Middle frontal gyrus (tissue), 1 donor: ENCODE data around the gene SPINT4.
"Not testable (repeated sequence)": the region's sequence is repeated elsewhere in the genome, so short reads cannot be mapped to it uniquely, and the experiment has no call there.

ENCODE experiments used
- DNase-seq: peaks from one replicate; pipeline ENCODE4 v3.0.0-alpha.2; 2015; ENCODE audit warnings: low spot score; ENCODE audit errors: extremely low spot score

SPINT4 gene

GRCh38 chr20:45722047-45722446, at the start of gene SPINT4:
SPINT4 (plus strand) TSS chr20:45722347; CDS start chr20:45722368, 21 bp downstream.
- DNase-seq = no peak

GRCh38 chr20:45672765-45673164, 49.4 kb upstream of the SPINT4 start:
- DNase-seq = no peak

DNA sequence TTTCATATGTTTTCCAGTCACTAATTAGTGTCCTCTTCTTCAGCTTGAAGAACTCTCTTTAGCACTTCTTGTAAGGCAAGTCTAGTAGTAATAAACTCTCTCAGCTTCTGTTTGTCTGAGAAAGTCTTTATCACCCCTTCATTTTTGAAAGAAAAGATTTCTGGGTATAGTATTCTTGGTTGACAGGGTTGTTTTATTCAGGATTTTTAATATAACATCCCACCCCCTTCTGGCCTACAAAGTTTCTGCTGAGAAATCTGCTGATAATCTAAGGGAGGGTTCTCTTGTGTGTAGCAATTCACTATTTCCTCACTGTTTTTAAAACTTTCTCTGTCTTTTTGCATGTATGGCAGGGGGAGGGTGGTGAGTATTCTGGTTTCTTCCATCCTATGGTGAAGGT, 42.5 kb upstream of the SPINT4 start:
- no peak for DNase-seq

DNA sequence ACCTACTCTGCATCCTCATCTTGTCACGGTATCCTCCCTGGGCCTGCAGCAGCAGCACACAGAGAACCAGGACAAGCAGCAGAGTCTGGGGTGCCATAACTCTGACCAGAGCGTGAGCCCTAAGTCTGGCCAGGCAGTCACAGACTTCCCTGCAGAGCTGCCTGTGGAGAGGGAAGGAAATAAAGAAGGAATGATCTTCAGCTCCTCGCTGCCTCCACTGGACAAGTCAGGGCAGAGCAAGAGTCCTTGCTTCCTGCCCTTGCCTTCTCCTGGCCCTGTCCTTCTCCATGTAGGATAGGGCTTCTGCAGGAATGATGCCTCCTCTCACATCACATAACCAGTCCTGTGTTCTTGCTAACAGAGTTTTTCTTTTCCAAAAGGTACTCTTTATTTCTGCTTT, 36.3 kb upstream of the SPINT4 start:
- no peak for DNase-seq

DNA sequence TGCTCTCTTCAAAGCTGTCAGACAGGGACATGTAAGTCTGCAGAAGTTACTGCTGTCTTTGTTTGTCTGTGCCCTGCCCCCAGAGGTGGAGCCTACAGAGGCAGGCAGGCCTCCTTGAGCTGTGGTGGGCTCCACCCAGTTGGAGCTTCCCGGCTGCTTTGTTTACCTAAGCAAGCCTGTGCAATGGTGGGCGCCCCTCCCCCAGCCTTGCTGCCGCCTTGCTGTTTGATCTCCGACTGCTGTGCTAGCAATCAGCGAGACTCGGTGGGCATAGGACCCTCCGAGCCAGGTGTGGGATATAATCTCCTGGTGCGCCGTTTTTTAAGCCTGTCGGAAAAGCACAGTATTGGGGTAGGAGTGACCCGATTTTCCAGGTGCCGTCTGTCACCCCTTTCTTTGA, 28.8 kb upstream of the SPINT4 start:
- not testable (repeated sequence) for DNase-seq

GRCh38 chr20:45695496-45695895, 26.7 kb upstream of the SPINT4 start:
- DNase-seq = no peak

DNA sequence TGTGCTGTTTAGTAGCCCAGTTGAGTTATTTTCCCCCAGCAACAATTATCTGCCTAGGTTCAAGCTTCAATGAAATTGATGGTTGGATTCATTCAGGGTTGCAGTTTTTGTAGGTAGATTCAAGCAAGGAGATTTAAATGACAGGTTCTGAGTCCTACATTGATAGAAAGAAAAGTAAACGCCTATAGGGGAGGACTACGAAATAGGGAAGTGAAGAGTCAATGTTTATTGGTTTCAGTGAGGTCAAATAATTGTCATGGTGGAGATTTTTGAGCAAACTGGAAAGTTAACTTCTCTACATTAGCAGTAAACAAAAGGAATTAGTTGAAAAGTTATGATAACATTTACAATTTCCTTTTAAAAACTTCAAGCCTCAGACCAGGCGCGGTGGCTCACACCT, 21.0 kb upstream of the SPINT4 start:
- no peak for DNase-seq

GRCh38 chr20:45701873-45702272, 20.3 kb upstream of the SPINT4 start, which contains the start of gene WFDC13:
WFDC13 (plus strand) TSS chr20:45702038; CDS start chr20:45702124, 86 bp downstream.
- DNase-seq = no peak

DNA sequence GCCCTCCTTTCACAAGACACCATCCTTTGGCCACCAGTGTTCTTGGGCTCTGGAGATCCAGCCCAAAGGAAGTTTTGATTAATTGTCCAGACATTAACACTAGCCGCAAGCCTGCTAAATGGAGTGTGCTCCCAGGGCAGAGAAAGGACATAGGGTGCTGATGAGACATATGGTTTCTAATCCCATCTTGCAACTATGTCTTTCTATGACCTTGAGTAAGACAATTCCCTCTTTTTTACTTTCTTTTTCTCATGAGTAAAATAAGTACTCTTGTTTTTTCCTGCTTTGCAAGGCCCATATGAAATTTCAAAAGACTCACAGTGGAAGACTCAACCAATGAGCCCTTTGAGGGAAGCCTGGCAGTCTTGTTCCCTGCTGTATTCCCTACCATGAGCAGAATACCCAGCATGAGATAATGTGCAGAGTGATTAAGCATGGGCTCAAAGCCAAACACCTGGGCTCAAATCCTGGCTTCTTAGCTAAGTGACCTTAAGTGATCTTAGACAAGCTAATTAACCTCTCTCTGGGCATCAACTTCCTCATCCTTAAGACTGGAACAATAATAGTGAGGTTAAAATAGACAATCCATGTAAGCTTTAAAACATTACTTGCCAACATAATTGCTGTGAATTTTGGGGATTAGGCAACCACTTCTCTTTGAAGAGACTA, 17.0 kb upstream of the SPINT4 start, which contains the start of gene WFDC10B:
Gene WFDC10B, minus strand, starts transcription at position 51 of the 669 bp plus-strand sequence. CDS start 19,027 bp downstream, outside the sequence.
- no peak for DNase-seq

- DNase-seq = not testable (repeated sequence)
Observed at GRCh38 chr20:45716141-45716688, 5.9 kb upstream of the SPINT4 start.

- DNase-seq = no peak
Observed at GRCh38 chr20:45725134-45725533, 3.0 kb downstream of the SPINT4 start.

GRCh38 chr20:45727044-45727443, 4.9 kb downstream of the SPINT4 start:
- DNase-seq = no peak

- DNase-seq = no peak
Observed at GRCh38 chr20:45732199-45732598, 10.1 kb downstream of the SPINT4 start.

DNA sequence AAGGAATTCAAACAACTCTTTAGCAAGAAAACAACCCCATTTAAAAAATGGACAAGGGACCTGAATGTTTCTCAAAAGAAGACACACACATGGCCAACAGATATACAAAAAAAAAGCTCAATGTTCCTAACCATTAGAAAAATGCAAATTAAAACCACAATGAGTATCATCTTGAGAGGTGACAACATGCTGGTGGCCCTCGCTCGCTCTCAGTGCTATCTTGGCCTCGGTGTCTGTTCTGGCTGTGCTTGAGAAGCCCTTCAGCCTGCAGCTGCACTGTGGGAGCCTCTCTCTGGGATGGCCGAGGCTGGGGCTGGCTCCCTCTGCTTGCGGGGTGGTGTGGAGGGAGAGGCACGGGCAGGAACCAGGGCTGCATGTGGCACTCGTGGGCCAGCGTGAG, 13.4 kb downstream of the SPINT4 start:
- no peak for DNase-seq

- no peak for DNase-seq
Observed at GRCh38 chr20:45735988-45736387, 13.8 kb downstream of the SPINT4 start.

DNA sequence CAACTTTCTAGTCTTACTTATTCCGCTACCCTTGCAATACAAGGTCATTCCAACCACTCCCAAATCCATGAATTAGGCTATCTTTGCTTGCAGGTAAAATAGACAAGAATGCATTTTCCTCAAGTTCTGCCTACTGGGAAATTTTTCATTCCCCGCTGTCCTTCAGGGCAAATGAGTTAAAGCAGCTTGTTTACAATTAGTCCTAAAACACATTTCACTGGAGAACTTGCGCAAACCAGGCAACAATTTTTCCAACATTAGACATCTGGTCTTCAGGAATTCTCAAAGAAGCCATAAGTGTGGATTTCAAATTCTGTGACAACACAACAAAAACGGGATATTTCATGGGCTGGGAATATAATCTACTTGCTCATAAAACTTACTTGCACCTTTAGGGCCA, 20.4 kb downstream of the SPINT4 start:
- no peak for DNase-seq

GRCh38 chr20:45745015-45745414, 22.9 kb downstream of the SPINT4 start:
- no peak for DNase-seq

GRCh38 chr20:45751721-45752120, 29.6 kb downstream of the SPINT4 start:
- no peak for DNase-seq

GRCh38 chr20:45752746-45753145, 30.6 kb downstream of the SPINT4 start:
- no peak for DNase-seq

DNA sequence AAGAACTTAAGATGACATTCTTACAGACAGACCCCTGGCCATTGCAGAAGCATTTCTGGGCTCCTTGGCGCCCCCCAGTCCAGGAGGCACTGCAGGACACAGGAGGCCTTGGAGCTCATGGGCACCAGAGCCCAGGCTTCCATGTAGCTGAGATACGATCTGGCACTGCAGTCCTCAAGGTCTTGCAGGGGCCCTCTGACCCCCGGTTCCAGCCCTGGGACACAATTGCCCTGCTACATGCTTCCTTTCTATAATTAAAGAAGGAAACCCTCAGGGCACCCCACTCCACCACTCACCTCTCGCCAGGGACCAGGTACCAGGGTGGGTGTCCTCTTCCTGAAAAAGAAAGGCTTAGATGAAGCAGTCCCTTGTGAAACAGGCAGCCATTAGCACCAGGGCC, 35.9 kb downstream of the SPINT4 start:
- no peak for DNase-seq

GRCh38 chr20:45759921-45760320, 37.8 kb downstream of the SPINT4 start:
- not testable (repeated sequence) for DNase-seq

DNA sequence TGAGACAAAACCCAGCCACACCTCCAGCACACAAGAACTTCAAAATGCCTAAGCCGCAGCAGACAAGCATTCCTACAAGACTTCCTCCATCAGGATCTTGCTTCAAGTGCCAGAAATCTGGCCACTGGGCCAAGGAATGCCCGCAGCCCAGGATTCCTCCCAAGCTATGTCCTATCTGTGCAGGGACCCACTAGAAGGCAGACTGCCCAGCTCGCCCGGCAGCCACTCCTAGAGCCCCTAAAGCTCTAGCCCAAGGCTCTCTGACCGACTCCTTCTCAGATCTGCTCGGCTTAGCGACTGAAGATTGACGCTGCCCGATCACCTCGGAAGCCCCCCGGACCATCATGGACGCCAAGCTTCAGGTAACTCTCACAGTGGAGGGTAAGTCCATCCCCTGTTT, 39.8 kb downstream of the SPINT4 start:
- DNase-seq = not testable (repeated sequence)
